GM10847 (cell line): Measurements from ENCODE around the gene ADARB2.

ENCODE experiments used
- POLR2A ChIP-seq: IDR thresholded peaks from 2 replicates; pipeline ENCODE4 v1.6.1; 2011; ENCODE audit not compliant: insufficient read length; ENCODE audit errors: extremely low read depth

The ADARB2 gene

DNA sequence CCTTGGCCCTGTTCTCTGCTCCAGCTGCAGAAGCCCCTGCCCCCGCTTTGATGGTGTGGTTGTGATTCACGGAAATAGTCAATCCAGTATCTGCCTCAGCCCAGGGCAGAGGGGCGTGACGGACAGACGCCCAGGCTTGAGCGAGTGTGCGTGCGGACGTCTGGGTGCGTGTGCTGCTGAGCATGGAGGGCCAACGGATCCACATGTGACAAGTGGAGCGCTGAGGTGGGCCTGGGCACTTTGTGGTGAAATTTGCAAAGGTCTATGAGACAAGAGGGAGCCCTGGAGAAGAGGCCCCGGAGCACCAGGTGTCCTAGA lies 586.7 kb downstream of the ADARB2 start:
- no peak for TF ChIP-seq POLR2A

DNA sequence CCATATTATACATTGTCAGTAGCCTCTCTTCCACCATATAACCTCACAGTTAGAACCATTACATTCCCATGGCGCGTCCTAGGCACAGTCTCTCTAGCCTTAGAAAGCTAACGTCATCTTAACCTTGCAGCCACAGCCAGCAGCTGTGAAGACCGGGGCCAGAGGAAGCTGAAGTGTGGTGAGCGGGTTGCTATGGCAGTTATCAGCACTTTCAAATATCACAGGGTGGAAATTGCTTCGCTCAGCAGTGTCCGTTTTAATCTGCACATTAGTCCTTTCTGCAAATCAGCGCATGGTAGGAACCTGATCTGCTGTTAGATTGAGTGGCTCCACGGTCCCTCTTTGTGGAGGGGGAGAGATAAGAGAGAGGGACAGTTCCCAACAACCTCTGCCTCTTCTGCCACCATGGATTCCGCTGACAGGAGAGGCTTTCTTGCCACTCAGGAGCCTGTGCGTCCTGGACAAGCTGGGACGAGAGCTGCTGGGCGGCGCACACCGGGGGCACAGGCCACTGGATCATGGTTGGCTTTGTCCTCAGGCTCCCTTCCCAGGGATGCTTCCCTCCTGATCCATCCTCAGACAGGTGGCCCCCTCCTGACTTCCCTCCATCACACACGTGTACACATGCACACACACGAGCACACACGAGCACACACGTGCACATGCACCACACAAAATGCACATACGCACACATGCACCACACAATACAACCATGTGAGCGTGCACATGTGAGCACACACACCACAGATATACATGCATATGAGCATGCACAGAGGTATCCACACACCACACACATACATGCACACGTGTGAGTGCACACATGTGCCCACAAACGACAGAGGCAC lies 587.3 kb downstream of the ADARB2 start:
- TF ChIP-seq POLR2A = no peak

DNA sequence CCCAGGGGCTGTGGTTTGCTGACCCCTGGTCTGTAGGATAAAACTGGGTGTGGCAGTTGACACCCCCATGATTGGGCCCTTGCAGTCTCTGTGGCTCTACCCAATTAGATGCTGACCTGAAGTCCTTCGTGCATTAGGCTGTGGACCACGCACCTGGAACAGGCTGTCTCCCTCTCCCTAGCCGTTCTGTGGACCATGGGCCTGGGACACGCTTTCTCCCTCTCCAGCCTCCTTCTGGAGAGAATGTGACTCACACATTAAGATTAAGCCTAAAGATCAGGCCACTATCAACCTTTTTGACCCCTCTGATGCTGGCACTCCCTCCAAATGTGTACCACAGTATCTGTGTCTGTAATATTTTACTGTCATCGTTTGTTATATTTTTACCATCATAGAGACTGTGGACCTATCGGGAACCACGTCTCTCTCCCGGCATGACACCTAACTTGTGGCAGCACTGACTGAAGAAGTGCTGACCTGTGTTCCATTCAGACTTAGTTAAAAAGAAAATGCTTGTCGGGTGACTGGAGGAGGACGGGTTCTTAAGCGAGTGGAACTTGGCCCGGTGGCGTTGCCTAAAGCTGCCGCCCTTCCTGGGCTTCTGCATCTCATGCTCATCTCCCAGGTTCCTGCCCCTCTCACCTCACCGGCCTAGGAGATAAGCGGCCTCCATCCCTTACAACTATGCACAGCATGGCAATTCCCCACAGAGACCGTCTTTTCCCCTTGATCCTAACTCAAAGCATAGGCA lies 588.3 kb downstream of the ADARB2 start:
- TF ChIP-seq POLR2A = no peak

- no peak for TF ChIP-seq POLR2A
Measured at GRCh38 chr10:1147810-1148209, 589.5 kb downstream of the ADARB2 start.

GRCh38 chr10:1142596-1142995 lies 594.7 kb downstream of the ADARB2 start:
- no peak for TF ChIP-seq POLR2A

DNA sequence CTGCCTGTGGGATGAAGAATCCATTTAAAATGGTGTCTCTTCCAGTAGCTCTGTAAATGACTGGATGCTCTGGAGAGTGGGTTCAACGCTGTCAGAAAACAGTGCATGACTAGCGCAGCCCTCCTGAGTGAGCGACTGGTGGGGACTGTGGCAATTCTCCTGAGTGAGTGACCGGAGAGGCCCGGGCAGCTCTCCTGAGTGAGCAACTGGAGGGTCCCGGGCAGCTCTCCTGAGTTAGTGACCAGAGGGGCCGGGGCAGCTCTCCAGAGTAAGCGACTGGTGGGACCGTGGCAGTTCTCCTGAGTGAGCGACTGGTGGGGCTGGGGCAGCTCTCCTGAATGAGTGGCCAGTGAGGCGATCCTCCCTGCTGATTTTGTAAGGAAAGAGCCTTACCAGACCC lies 595.6 kb downstream of the ADARB2 start:
- no peak for TF ChIP-seq POLR2A

GRCh38 chr10:1141261-1141660 lies 596.1 kb downstream of the ADARB2 start:
- TF ChIP-seq POLR2A = no peak

DNA sequence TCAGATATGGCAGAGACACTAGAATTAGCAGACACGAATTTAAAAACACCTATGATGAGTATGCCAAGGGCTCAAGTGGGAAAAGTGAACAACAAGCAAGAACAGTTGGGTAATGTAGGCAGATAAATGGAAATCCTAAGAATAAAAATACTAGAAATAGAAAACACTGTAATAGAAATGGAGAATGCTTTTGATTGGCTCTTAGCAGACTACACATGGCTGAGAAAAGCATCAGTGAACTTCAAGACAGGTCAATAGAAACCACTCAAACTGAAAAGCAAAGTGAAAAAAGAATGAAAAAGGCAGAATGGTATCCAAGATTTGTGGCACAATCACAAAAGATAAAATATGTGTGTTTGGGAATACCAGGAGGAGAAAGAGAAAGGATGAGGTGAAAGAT lies 598.8 kb downstream of the ADARB2 start:
- no peak for TF ChIP-seq POLR2A

- no peak for TF ChIP-seq POLR2A
Measured at GRCh38 chr10:1137499-1138163, 599.7 kb downstream of the ADARB2 start.

DNA sequence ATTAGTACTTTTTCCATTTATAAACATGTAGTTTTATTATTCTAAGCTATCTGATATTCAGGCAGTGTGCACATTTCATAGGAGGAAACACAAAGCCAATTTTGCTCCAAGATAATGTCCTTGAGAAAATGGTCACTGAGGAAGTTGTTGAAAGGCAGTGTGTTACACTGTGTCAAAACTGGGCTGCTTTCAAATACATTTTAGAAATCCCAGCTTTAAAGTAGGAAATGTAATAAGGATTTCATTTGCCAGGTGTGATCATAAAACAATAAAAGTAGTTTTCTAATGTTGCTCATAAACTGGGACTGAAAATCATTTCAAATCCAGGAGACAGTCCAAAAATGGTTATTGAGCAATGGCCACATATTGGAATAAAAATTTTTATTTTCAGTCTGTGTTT lies 601.1 kb downstream of the ADARB2 start:
- TF ChIP-seq POLR2A = no peak

DNA sequence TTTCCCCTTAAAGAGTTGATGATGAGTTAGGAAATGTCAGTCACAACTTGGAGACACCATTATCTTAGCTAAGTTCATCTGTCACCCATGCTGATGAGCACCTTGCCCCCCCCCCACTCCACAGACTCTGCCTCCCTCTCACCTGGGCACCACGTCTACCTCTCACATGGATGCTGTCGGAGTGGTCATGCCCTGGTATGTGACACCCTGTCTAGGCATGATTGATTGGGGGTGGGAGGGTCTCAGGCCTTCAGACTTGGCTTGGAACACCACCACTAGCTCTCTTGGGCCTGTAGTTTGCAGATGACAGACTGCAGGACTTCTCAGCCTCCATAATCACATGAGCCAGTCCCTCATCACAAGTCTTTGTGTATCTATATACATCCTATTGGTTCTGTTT lies 603.2 kb downstream of the ADARB2 start:
- no peak for TF ChIP-seq POLR2A

DNA sequence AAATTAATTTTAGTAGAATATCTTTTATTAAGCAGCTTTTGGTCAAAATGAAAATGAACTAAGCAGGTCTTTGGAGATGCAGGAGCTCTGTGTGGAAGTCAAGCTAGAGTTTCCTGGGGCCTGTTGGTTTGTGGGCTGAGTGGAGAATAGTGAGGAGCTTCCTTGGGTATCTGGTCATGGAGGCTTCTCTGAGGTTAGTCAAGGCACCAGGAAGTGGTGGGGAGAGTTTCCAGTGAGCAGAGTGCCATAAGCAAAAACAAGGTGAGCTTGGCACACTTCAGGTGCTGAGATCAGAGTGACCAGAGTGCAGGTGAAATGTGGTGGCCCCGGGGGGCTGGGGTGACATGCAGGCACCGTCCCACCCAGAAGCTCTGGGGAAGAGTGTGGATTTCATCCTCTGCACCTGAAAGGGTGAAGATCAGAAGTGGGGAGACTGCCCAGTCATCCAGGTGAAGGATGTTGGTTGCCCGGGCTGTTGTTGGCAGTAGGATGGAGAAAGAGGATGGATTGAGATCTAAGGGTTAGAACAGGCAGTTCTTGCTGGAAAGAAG lies 603.8 kb downstream of the ADARB2 start:
- no peak for TF ChIP-seq POLR2A

GRCh38 chr10:1132584-1132983 lies 604.7 kb downstream of the ADARB2 start:
- TF ChIP-seq POLR2A = no peak

DNA sequence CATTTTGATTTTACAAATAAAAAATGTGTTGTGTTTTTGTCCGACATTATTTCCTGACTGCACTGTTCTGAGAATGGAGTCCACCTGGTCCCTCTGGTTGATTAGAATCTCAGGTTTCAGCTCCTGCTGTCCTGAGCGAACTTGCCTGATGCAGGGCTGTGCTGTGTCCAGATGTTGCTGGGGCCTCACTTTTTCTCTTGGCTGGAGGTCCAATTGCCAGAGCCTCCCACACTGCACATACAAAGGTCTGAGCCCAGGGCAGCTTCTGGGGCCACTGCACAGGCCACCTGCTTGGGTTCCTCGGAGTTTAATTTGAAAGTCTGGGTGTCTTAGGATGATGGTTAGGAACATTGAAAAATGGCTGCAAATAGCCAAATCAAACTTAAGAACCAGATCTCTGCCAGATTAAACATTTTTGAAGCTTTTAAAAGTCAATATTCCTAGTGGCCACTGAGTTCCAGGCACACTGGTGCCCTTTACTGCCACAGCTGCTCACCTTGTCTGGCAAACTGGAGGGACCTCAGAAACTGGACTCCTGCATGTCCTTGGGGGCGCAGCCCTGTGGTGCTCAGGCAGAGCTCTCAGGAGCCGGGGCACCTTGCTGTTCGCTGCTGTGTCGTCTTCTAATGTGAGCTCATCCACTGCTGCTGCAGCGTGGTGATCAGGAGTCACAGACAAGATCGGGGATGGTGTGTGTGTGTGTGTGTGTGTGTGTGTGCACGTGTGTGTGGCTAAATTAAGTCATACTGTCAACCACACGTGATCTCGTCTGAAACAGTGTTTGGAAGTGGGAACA lies 606.1 kb downstream of the ADARB2 start:
- no peak for TF ChIP-seq POLR2A

- TF ChIP-seq POLR2A = no peak
Measured at GRCh38 chr10:1130226-1130625, 607.1 kb downstream of the ADARB2 start.
